H1 (cell line): ENCODE results near the gene GADD45GIP1.

Experiments
- CEBPB ChIP-seq: IDR thresholded peaks from 2 replicates; pipeline ENCODE4 v1.6.1; 2012; ENCODE audit warnings: low read depth, low read length
- CREB1 ChIP-seq: IDR thresholded peaks from 2 replicates; pipeline ENCODE4 v1.6.1; 2012; ENCODE audit warnings: inconsistent platforms
- CTCF ChIP-seq, 3 experiments: IDR thresholded peaks; 1 replicate in 2 of 3; 2 replicates in 1 of 3; pipeline versions ENCODE4 v1.5.1 to v1.6.1; 2011; ENCODE audit warnings: low read length in 3 of 3, mild to moderate bottlenecking in 3 of 3, inconsistent platforms in 2 of 3, low read depth in 1 of 3, moderate library complexity in 1 of 3; ENCODE audit not compliant: insufficient read depth in 1 of 3; ENCODE audit errors: control extremely low read depth in 1 of 3
- EP300 ChIP-seq, 2 experiments: IDR thresholded peaks; 1 replicate in 1 of 2; 2 replicates in 1 of 2; pipeline ENCODE4 v1.6.1; 2011 to 2012; ENCODE audit warnings: low read depth in 2 of 2, low read length in 2 of 2, mild to moderate bottlenecking in 2 of 2, borderline replicate concordance in 1 of 2, inconsistent platforms in 1 of 2, moderate library complexity in 1 of 2
- HDAC6 ChIP-seq: IDR thresholded peaks from one replicate; pipeline ENCODE4 v1.7.1; 2012; ENCODE audit warnings: low read depth, mild to moderate bottlenecking, inconsistent platforms, low read length, moderate library complexity
- MAFK ChIP-seq: IDR thresholded peaks from 2 replicates; pipeline ENCODE4 v1.6.1; 2012; ENCODE audit warnings: low read depth, mild to moderate bottlenecking, improper control_type of control experiment, low read length
- NRF1 ChIP-seq: IDR thresholded peaks from 2 replicates; pipeline ENCODE4 v1.6.1; 2011; ENCODE audit warnings: mild to moderate bottlenecking, low read depth, low read length, improper control_type of control experiment
- POLR2AphosphoS5 ChIP-seq: IDR thresholded peaks from 2 replicates; pipeline ENCODE4 v1.6.1; 2011; ENCODE audit warnings: low read depth, low read length
- RFX5 ChIP-seq: IDR thresholded peaks from 2 replicates; pipeline ENCODE4 v1.6.1; 2011; ENCODE audit warnings: low read depth, low read length, improper control_type of control experiment, borderline replicate concordance
- SP1 ChIP-seq: IDR thresholded peaks from 2 replicates; pipeline ENCODE4 v1.6.1; 2011; ENCODE audit warnings: low read depth, low read length
- TAF7 ChIP-seq: optimal IDR thresholded peaks from 2 replicates; pipeline ENCODE3; 2011; ENCODE audit warnings: low read depth, mild to moderate bottlenecking, inconsistent platforms, low read length, moderate library complexity, borderline replicate concordance
- TEAD4 ChIP-seq: IDR thresholded peaks from 2 replicates; pipeline ENCODE4 v1.6.1; 2012; ENCODE audit warnings: low read depth, low read length, inconsistent platforms, mixed read lengths

- TF ChIP-seq SP1 (no peak), CTCF (IDR thresholded peaks at IDR 0.05; ENCODE audit: control extremely low read depth in 1 of 3, insufficient read depth in 1 of 3, low read depth in 1 of 3, low read length in 3 of 3) (no peak), MAFK (no peak), TAF7 (no peak), NRF1 (no peak), TEAD4 (no peak), CEBPB (no peak), RFX5 (no peak), CREB1 (no peak), POLR2AphosphoS5 (no peak), HDAC6 (no peak), EP300 (IDR thresholded peaks at IDR 0.05; ENCODE audit: borderline replicate concordance in 1 of 2, low read depth in 2 of 2, low read length in 2 of 2) (no peak)
These were observed 36.5 kb upstream of the GADD45GIP1 start for GRCh38 chr19:12993562-12993961.
